ENCODE data around the gene RBL2.
"Not testable (repeated sequence)": the region's sequence is repeated elsewhere in the genome, so short reads cannot be mapped to it uniquely, and the experiment has no call there.

RBL2 gene

GRCh38 chr16:53509906-53510703 is 75.8 kb downstream of the RBL2 start:
- no peaks in the 10 kb centered on the region for H3K9me3 ChIP-seq (replicated peaks; ENCODE audit: low read length)
- H3K4me3 ChIP-seq (ENCODE audit: low read length) = peak overlapping the region; percentile 61
- H3K4me1 ChIP-seq (ENCODE audit: control insufficient read depth, insufficient read depth, low read length) = peaks cover 9% of the 10 kb centered on the region
- peak overlapping the region; percentile 89 for H3K4me2 ChIP-seq (ENCODE audit: low read length)
- no peaks in the 10 kb centered on the region for H3K27me3 ChIP-seq (ENCODE audit: control insufficient read depth, insufficient read depth, low read length)
- H3K36me3 ChIP-seq (ENCODE audit: insufficient read depth, low read length) = no peaks in the 10 kb centered on the region
- H3K9ac ChIP-seq (ENCODE audit: low read depth, low read length) = peak overlapping the region; percentile 50

DNA sequence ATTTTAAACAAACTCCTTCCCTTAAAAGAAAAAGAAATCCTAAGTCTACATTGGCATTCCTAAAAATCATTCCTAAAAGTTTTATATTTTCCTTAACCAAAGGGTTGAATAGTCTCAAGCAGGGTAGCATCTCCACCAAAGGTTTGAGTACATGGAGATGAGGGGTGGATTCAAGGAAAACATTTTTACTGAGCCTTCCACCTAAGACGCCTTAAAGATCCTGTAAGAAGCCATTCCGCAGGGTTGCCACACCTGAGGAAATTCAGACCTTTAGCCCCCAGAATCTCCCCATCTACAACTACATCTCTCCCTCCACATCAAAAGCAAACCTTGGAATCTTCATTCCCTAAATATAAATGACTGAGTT is 76.4 kb downstream of the RBL2 start:
- Histone ChIP-seq H3K27me3 (ENCODE audit: control insufficient read depth, insufficient read depth, low read length) (no peaks in the 10 kb centered on the region), H3K4me2 (ENCODE audit: low read length) (no peak overlapping the region), H3K9me3 (replicated peaks; ENCODE audit: low read length) (no peaks in the 10 kb centered on the region), H3K9ac (ENCODE audit: low read depth, low read length) (no peak overlapping the region), H3K4me3 (ENCODE audit: low read length) (no peak overlapping the region), H3K4me1 (ENCODE audit: control insufficient read depth, insufficient read depth, low read length) (peaks cover 9% of the 10 kb centered on the region), H3K36me3 (ENCODE audit: insufficient read depth, low read length) (no peaks in the 10 kb centered on the region)

DNA sequence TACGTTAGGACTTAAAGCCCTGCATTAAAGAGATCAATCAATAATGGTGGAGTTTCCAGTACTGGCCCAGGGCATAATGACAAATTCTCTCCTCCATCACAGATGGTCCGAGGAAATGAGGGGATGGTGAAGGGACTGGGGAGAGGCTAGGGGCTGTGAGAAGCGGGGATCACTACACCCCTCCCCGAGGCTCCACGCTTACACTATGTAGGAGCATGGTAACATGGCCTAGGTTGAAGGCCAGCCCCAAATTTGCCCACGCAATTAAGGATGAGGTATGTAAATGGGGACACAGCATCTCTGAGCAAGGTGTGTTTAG is 76.8 kb downstream of the RBL2 start:
- Histone ChIP-seq H3K9me3 (replicated peaks; ENCODE audit: low read length) (no peaks in the 10 kb centered on the region), H3K9ac (ENCODE audit: low read depth, low read length) (no peak overlapping the region), H3K4me3 (ENCODE audit: low read length) (no peak overlapping the region), H3K36me3 (ENCODE audit: insufficient read depth, low read length) (no peaks in the 10 kb centered on the region), H3K4me2 (ENCODE audit: low read length) (no peak overlapping the region), H3K4me1 (ENCODE audit: control insufficient read depth, insufficient read depth, low read length) (peaks cover 9% of the 10 kb centered on the region), H3K27me3 (ENCODE audit: control insufficient read depth, insufficient read depth, low read length) (no peaks in the 10 kb centered on the region)

DNA sequence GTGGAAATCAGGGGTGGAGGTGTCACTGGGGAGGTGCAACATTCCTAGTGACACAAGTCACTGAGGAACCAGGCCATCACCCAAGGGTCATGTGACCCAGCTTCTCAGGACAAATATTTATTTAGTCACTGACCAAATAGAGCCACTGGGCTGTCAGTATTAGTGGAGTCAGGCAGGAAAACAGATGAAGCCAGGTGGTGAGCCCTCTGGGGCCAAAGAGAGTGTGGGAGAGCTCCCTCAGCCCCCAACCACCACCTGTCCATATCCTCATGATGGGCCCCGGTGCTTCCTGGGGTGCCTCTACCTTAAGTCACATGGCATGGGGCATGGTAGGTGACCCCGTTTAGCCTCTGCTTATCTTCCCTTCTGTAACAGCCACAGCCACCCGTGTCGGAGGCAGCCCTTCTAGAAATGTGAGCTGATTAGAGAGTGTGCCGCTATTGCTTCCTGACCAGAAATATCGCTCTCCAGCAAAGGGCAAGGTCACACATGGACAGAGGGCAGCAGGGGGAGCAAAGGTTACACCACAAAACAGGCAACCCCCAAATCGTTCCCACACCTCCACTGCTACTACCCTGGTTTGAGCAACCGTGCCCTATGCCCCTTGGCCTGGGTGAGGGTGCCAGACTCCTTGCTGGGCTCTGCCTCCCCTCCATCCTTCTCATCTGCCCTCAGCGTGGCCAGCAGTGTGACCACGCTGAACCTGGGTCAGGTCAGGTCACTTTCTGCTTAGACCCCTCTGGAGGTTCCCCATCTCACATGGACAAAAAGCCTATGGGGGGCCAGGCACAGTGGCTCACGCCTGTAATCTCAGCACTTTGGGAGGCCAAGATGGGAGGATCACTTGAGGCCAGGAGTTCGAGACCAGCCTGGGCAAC is 77.4 kb downstream of the RBL2 start:
- no peak overlapping the region for H3K4me3 ChIP-seq (ENCODE audit: low read length)
- H3K9me3 ChIP-seq (replicated peaks; ENCODE audit: low read length) = no peaks in the 10 kb centered on the region
- H3K4me1 ChIP-seq (ENCODE audit: control insufficient read depth, insufficient read depth, low read length) = peaks cover 9% of the 10 kb centered on the region
- no peaks in the 10 kb centered on the region for H3K27me3 ChIP-seq (ENCODE audit: control insufficient read depth, insufficient read depth, low read length)
- no peak overlapping the region for H3K4me2 ChIP-seq (ENCODE audit: low read length)
- H3K36me3 ChIP-seq (ENCODE audit: insufficient read depth, low read length) = no peaks in the 10 kb centered on the region
- no peak overlapping the region for H3K9ac ChIP-seq (ENCODE audit: low read depth, low read length)

DNA sequence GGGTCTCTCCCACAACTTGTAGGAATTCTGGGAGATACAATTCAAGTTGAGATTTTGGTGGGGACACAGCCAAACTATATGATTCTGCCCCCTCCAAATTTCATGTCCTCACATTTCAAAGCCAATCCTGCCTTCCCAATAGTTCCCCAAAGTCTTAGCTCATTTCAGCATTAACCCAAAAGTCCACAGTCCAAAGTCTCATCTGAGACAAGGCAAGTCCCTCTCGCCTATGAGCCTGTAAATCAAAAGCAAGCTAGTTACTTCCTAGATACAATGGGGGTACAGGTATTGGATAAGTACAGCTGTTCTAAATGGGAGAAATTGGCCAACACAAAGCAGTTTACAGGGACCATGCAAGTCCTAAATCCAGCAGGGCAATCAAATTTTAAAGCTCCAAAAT is 78.5 kb downstream of the RBL2 start:
- H3K4me1 ChIP-seq (ENCODE audit: control insufficient read depth, insufficient read depth, low read length); H3K36me3 ChIP-seq (ENCODE audit: insufficient read depth, low read length); H3K9me3 ChIP-seq (replicated peaks; ENCODE audit: low read length); H3K4me3 ChIP-seq (ENCODE audit: low read length); H3K27me3 ChIP-seq (ENCODE audit: control insufficient read depth, insufficient read depth, low read length); H3K9ac ChIP-seq (ENCODE audit: low read depth, low read length); H3K4me2 ChIP-seq (ENCODE audit: low read length): not testable (repeated sequence)

DNA sequence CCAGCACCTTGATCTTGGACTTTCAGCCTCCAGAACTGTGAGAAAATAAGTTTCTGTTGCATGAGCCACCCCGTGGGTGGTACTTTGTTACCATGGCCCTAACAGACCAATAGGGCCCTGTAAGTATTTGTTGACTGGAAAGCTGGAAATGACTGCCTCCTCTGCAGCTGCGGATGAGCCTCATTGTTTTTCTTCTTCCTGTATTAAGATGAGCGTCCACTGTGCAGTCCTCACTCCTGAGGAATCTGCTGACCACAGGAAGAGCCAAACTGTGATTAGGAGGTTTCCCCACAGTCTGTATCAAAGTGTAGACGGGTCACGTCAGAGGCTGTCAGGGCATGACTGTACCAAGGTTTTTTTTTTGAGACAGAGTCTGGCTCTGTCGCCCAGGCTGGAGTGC is 81.0 kb downstream of the RBL2 start:
- no peak overlapping the region for H3K4me3 ChIP-seq (ENCODE audit: low read length)
- H3K36me3 ChIP-seq (ENCODE audit: insufficient read depth, low read length) = no peaks in the 10 kb centered on the region
- peaks cover 1% of the 10 kb centered on the region for H3K4me1 ChIP-seq (ENCODE audit: control insufficient read depth, insufficient read depth, low read length)
- no peak overlapping the region for H3K4me2 ChIP-seq (ENCODE audit: low read length)
- peaks cover 2% of the 10 kb centered on the region for H3K27me3 ChIP-seq (ENCODE audit: control insufficient read depth, insufficient read depth, low read length)
- H3K9ac ChIP-seq (ENCODE audit: low read depth, low read length) = no peak overlapping the region
- H3K9me3 ChIP-seq (replicated peaks; ENCODE audit: low read length) = no peaks in the 10 kb centered on the region

DNA sequence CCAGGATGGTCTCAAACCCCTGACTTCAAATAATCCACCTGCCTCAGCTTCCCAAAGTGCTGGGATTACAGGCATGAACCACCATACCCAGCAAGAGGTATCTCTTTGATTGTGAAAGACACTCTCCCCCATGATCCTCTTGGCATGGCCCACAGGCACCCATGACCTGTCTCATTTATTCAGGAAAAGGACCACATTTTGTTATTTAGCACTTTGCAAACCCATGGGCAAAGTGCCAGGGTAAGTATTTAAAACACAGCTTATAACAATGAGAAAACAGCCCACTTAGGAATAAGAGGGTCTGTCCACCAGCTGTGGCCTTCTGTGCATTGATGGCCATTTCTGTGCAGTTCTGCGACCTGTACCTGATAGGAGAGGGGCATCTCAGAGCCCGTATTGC is 81.5 kb downstream of the RBL2 start:
- no peak overlapping the region for H3K9ac ChIP-seq (ENCODE audit: low read depth, low read length)
- no peaks in the 10 kb centered on the region for H3K9me3 ChIP-seq (replicated peaks; ENCODE audit: low read length)
- H3K4me2 ChIP-seq (ENCODE audit: low read length) = no peak overlapping the region
- no peaks in the 10 kb centered on the region for H3K4me1 ChIP-seq (ENCODE audit: control insufficient read depth, insufficient read depth, low read length)
- peaks cover 2% of the 10 kb centered on the region for H3K27me3 ChIP-seq (ENCODE audit: control insufficient read depth, insufficient read depth, low read length)
- no peaks in the 10 kb centered on the region for H3K36me3 ChIP-seq (ENCODE audit: insufficient read depth, low read length)
- no peak overlapping the region for H3K4me3 ChIP-seq (ENCODE audit: low read length)

- no peak overlapping the region for H3K9ac ChIP-seq (ENCODE audit: low read depth, low read length)
- H3K4me2 ChIP-seq (ENCODE audit: low read length) = no peak overlapping the region
- no peaks in the 10 kb centered on the region for H3K4me1 ChIP-seq (ENCODE audit: control insufficient read depth, insufficient read depth, low read length)
- H3K4me3 ChIP-seq (ENCODE audit: low read length) = no peak overlapping the region
- H3K27me3 ChIP-seq (ENCODE audit: control insufficient read depth, insufficient read depth, low read length) = peaks cover 3% of the 10 kb centered on the region
- no peaks in the 10 kb centered on the region for H3K36me3 ChIP-seq (ENCODE audit: insufficient read depth, low read length)
- no peaks in the 10 kb centered on the region for H3K9me3 ChIP-seq (replicated peaks; ENCODE audit: low read length)
These were observed 83.6 kb downstream of the RBL2 start for GRCh38 chr16:53517851-53518250.

DNA sequence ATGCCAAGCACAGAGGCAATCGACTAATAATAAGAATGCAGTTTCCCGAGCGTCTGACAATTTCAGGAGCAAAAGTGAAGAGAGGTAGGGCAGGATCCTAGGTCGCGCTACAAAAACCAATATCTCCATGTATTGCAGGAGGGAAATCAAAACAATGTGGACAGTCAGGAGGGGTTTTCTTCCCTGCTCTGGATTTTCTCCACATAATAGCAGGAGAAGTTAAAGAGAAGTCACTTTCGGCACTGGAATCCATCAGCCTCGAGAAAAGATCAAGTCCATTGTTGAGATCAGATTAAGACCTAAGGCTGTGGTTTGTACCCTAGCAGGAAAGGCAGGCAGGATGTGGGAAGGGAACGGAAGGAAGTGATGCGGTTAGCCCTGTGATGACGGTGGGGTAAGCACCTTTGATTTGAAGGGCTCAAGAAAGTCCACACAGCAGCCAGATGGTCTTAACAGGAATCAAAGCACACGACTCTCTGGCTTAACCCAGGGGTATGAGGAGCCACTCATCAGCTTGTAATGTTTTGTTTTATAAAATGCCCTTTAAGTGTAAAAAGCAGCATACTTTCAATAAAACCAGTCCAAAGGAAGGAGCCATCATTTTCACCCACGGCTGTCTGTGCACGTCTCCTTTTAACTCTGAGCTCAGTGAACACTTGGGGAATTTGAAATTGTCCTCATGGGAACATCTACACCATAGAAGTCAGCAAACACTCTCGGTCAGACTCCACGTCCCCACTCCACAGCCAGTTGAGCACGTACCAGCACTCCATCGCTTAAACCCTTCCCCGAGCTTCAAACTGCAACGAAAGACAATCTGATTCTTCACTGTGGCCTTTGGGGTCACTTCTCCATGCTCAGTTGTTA is 84.5 kb downstream of the RBL2 start:
- peaks cover 10% of the 10 kb centered on the region for H3K27me3 ChIP-seq (ENCODE audit: control insufficient read depth, insufficient read depth, low read length)
- no peak overlapping the region for H3K4me2 ChIP-seq (ENCODE audit: low read length)
- H3K9me3 ChIP-seq (replicated peaks; ENCODE audit: low read length) = no peaks in the 10 kb centered on the region
- no peak overlapping the region for H3K4me3 ChIP-seq (ENCODE audit: low read length)
- no peaks in the 10 kb centered on the region for H3K4me1 ChIP-seq (ENCODE audit: control insufficient read depth, insufficient read depth, low read length)
- no peak overlapping the region for H3K9ac ChIP-seq (ENCODE audit: low read depth, low read length)
- H3K36me3 ChIP-seq (ENCODE audit: insufficient read depth, low read length) = no peaks in the 10 kb centered on the region

DNA sequence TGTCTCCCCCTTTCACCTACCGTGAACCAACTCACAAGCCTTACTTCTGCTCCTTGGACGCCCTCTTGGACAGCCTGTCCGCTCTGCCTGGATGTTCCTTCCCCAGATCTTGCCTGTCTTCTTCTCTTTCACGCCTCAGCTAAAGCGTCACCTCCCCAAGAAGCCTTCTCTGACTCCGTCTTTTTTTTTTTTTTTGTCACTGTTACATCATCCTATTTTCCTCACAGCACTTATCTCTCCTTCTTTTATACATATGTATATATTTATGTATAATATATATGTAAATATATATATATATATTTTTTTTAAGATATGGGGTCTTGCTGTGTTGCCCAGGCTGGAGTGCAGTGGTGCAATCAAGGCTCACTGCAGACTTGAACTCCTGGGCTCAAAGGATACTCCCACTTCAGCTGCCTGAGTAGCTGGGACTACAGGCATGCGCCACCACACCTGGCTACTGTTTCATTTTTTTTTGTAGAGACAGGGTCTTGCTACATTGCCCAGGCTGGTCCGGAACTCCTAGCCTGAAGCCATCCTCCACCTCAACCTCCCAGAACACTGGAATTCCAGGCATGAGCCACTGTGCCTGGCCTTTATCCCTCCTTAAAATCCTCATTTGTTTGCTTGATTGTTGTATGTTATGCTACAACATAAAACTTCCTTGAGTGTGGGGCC is 85.3 kb downstream of the RBL2 start:
- no peaks in the 10 kb centered on the region for H3K36me3 ChIP-seq (ENCODE audit: insufficient read depth, low read length)
- no peak overlapping the region for H3K4me3 ChIP-seq (ENCODE audit: low read length)
- no peak overlapping the region for H3K4me2 ChIP-seq (ENCODE audit: low read length)
- no peaks in the 10 kb centered on the region for H3K9me3 ChIP-seq (replicated peaks; ENCODE audit: low read length)
- H3K9ac ChIP-seq (ENCODE audit: low read depth, low read length) = no peak overlapping the region
- H3K4me1 ChIP-seq (ENCODE audit: control insufficient read depth, insufficient read depth, low read length) = no peaks in the 10 kb centered on the region
- peaks cover 10% of the 10 kb centered on the region for H3K27me3 ChIP-seq (ENCODE audit: control insufficient read depth, insufficient read depth, low read length)
